GM12865 (cell line): Measurements from ENCODE around the gene DAPP1.
A peak's percentile ranks its signal among the peaks of the same experiment; 100 is the strongest.

Source experiments
- DNase-seq: peaks from one replicate; pipeline ENCODE4 v3.0.0; 2010; ENCODE audit warnings: low read depth
- H3K4me3 ChIP-seq: 2 replicates; pipeline ENCODE4 v1.5.1; 2011; ENCODE audit warnings: mild to moderate bottlenecking, low read depth, low read length, control low read depth
- CTCF ChIP-seq: IDR thresholded peaks from 2 replicates; pipeline ENCODE4 v1.5.1; 2011; ENCODE audit warnings: low read length, control low read depth, low read depth, inconsistent platforms; ENCODE audit not compliant: insufficient read depth; ENCODE audit errors: missing control alignments

Gene DAPP1

GRCh38 chr4:99810536-99810935 lies 6.1 kb upstream of the DAPP1 start:
- no peak for TF ChIP-seq CTCF
- no peak overlapping the region for H3K4me3 ChIP-seq
- DNase-seq, result no peak

GRCh38 chr4:99811117-99811516 lies 5.5 kb upstream of the DAPP1 start:
- TF ChIP-seq CTCF, result no peak
- no peak for DNase-seq
- H3K4me3 ChIP-seq, result no peak overlapping the region

GRCh38 chr4:99811850-99812249 lies 4.8 kb upstream of the DAPP1 start:
- TF ChIP-seq CTCF, result peak; percentile 53
- DNase-seq, result peak; percentile 71
- no peak overlapping the region for H3K4me3 ChIP-seq

- H3K4me3 ChIP-seq, result no peak overlapping the region
- DNase-seq, result no peak
- no peak for TF ChIP-seq CTCF
These were observed 1.0 kb upstream of the DAPP1 start for GRCh38 chr4:99815597-99816011.

- DNase-seq, result peak; percentile 50
- H3K4me3 ChIP-seq, result peak overlapping the region; percentile 76
- TF ChIP-seq CTCF, result no peak
These were observed 773 bp downstream of the DAPP1 start for GRCh38 chr4:99817309-99817890.

- TF ChIP-seq CTCF, result no peak
- peak overlapping the region; percentile 76 for H3K4me3 ChIP-seq
These were observed 2.0 kb downstream of the DAPP1 start for GRCh38 chr4:99818661-99819060.

GRCh38 chr4:99821918-99822503 lies 5.4 kb downstream of the DAPP1 start:
- DNase-seq, result peak; percentile 74
- no peak for TF ChIP-seq CTCF
- H3K4me3 ChIP-seq, result peak overlapping the region; percentile 43

More at GRCh38 chr4:99818661-99819060, 2.0 kb downstream of the DAPP1 start:
- no peak for DNase-seq
